ENCODE data around the gene RBMS3.

DNA sequence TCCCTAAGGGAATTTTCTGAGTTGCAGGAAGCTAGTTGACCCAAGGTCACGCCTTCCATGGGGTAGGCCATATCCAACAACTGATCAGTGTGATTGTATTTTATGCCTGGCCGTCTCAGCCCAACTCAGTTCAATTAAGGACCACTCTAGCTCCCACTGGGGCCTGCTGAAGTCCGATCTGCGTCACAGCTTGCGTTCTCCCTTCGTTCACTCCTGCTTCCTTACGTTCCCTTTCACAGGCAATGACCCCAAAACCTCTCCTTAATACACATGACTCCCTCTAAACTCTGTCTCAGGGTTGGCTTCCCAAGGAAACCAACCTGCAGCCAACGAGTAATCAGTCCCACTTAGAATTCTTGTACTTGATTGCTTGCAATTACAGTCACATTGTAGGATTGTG, 428.0 kb downstream of the RBMS3 start:
- TF ChIP-seq ARID4A (CRISPR knock-in tag; IDR thresholded peaks at IDR 0.05; ENCODE audit: borderline replicate concordance) (no peak), MYNN (CRISPR knock-in tag; IDR thresholded peaks at IDR 0.05; ENCODE audit: low read depth) (no peak), PHF21A (CRISPR knock-in tag; IDR thresholded peaks at IDR 0.05) (no peak), ZFP1 (CRISPR knock-in tag; IDR thresholded peaks at IDR 0.05) (no peak), CTCF (CRISPR knock-in tag; IDR thresholded peaks at IDR 0.05) (no peak), ZNF230 (CRISPR knock-in tag; IDR thresholded peaks at IDR 0.05) (no peak)
- TF ChIP-seq, protein P1, sequence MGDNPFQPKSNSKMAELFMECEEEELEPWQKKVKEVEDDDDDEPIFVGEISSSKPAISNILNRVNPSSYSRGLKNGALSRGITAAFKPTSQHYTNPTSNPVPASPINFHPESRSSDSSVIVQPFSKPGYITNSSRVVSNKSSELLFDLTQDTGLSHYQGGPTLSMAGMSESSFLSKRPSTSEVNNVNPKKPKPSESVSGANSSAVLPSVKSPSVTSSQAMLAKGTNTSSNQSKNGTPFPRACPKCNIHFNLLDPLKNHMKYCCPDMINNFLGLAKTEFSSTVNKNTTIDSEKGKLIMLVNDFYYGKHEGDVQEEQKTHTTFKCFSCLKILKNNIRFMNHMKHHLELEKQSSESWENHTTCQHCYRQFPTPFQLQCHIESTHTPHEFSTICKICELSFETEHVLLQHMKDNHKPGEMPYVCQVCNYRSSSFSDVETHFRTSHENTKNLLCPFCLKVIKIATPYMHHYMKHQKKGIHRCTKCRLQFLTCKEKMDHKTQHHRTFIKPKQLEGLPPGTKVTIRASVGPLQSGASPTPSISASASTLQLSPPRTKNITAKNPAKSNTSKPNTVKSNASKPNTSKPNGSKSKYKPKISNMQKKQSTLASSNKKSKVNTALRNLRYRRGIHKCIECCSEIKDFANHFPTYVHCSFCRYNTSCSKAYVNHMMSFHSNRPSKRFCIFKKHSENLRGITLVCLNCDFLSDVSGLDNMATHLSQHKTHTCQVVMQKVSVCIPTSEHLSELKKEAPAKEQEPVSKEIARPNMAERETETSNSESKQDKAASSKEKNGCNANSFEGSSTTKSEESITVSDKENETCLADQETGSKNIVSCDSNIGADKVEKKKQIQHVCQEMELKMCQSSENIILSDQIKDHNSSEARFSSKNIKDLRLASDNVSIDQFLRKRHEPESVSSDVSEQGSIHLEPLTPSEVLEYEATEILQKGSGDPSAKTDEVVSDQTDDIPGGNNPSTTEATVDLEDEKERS (CRISPR knock-in tag; IDR thresholded peaks at IDR 0.05): no peak
